Thyroid gland (tissue), 4 donors: ENCODE measurements around the gene RGS19. TPM values are rescaled to one million over a fixed set of nuclear protein-coding genes. Genes with fewer than 3 reads are reported as not detected.
A peak's percentile ranks its signal among the peaks of the same experiment; 100 is the strongest.

Source experiments
- DNase-seq, 2 donors: peaks; one replicate each; pipeline ENCODE4 v3.0.0-alpha.2; 2019
- H3K27ac ChIP-seq, 3 donors: fragments of 200-600 bp; sonication (generic); 1 replicate in 2 of 3; 2 replicates in 1 of 3; pipeline ENCODE4 v1.5.1; 2016 to 2019; ENCODE audit warnings: mild to moderate bottlenecking in 1 of 3, moderate library complexity in 1 of 3
- H3K27me3 ChIP-seq: fragments of 200-600 bp; sonication (generic); one replicate; pipeline ENCODE4 v1.5.1; 2019
- H3K36me3 ChIP-seq, 2 donors: fragments of 200-600 bp; sonication (generic); one replicate each; pipeline ENCODE4 v1.5.1; 2016 to 2019
- H3K4me1 ChIP-seq, 2 donors: fragments of 200-600 bp; sonication (generic); one replicate each; pipeline ENCODE4 v1.5.1; 2017 to 2019
- H3K4me3 ChIP-seq, 3 donors: fragments of 200-600 bp; sonication (generic); replicated peaks in 1 of 3; 1 replicate in 2 of 3; 2 replicates in 1 of 3; pipeline ENCODE4 v1.5.1; 2016; ENCODE audit warnings: mild to moderate bottlenecking in 1 of 3
- H3K9me3 ChIP-seq: fragments of 200-600 bp; sonication (generic); one replicate; pipeline ENCODE4 v1.5.1; 2017
- POLR2A ChIP-seq, 2 donors: fragments of 450-650 bp; IDR thresholded peaks; one replicate each; pipeline ENCODE4 v1.6.1; 2017; ENCODE audit warnings: antibody characterized with exemption in 2 of 2, mild to moderate bottlenecking in 2 of 2, moderate library complexity in 1 of 2
- WGBS, 2 donors: methylation state at CpG; one replicate each; pipeline ENCODE4 v1.1.5; 2017; 5-methylcytosine and 5-hydroxymethylcytosine counted together
- intact Hi-C: fragments of 100-400 bp; cut with DNase I; formaldehyde crosslinking; loops from one replicate; pipeline ENCODE4 v1.15.1; 2023
- total RNA-seq, 4 donors: library from RNA; depleted of rRNA; stranded (reverse); fragments of >200 nt; gene quantifications; one replicate each; pipeline ENCODE4 v1.2.3, GENCODE V29; 2016
- TF ChIP-seq, protein P1 (sequence below), 6 experiments: fragments of 200-600 bp in 3 of 6; fragments of 450-650 bp in 3 of 6; sonication (generic) in 3 of 6; IDR thresholded peaks; one replicate each; pipeline ENCODE4 v1.5.1; 2016 to 2019; ENCODE audit warnings: antibody characterized with exemption in 6 of 6, mild to moderate bottlenecking in 2 of 6, inconsistent platforms in 1 of 6, moderate library complexity in 1 of 6

RGS19 gene
- total RNA-seq, 4 donors from 2014 or later = 10.5 to 17.2 (median 13.4) TPM

DNA sequence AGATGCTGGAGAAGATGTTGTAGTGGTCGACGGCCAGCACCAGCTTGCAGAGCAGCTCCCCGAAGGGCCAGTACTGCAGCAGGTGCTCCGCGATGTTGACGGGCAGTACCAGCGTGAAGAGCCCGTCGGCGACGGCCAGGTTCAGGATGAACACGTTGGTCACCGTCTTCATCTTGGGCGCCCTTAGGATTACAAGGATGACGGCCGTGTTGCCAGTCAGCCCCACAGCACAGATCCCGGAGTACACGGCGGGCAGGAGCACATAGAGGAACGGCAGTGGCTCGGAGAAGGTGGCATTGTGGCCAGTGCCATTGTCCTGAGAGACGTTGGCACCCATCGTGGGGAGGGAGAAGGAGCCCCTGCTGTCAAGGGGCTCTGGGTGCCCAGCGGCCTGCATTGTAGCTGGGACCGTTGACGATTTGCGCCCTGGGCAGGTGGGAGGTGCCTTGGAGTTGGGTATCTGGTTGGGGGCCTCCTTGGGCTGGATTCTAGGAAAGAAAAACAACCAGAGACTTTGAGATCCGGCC is 27.2 kb upstream of the RGS19 start:
- DNase-seq = no peak
- H3K27ac ChIP-seq = no peak overlapping the region
- no peaks in the 10 kb centered on the region for H3K27me3 ChIP-seq
- H3K4me1 ChIP-seq = peaks cover 11% of the 10 kb centered on the region in 2 donors
- H3K36me3 ChIP-seq = no peaks in the 10 kb centered on the region
- intact Hi-C loops = no loop called here
- H3K9me3 ChIP-seq = no peaks in the 10 kb centered on the region
- no peak overlapping the region for H3K4me3 ChIP-seq
- 86 to 93% methylated on average over 18 to 23 of the region's 28 CpGs for WGBS, 2 donors
- no peak for TF ChIP-seq POLR2A (IDR thresholded peaks at IDR 0.05)
- TF ChIP-seq, protein P1, sequence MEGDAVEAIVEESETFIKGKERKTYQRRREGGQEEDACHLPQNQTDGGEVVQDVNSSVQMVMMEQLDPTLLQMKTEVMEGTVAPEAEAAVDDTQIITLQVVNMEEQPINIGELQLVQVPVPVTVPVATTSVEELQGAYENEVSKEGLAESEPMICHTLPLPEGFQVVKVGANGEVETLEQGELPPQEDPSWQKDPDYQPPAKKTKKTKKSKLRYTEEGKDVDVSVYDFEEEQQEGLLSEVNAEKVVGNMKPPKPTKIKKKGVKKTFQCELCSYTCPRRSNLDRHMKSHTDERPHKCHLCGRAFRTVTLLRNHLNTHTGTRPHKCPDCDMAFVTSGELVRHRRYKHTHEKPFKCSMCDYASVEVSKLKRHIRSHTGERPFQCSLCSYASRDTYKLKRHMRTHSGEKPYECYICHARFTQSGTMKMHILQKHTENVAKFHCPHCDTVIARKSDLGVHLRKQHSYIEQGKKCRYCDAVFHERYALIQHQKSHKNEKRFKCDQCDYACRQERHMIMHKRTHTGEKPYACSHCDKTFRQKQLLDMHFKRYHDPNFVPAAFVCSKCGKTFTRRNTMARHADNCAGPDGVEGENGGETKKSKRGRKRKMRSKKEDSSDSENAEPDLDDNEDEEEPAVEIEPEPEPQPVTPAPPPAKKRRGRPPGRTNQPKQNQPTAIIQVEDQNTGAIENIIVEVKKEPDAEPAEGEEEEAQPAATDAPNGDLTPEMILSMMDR (IDR thresholded peaks at IDR 0.05) = no peak

DNA sequence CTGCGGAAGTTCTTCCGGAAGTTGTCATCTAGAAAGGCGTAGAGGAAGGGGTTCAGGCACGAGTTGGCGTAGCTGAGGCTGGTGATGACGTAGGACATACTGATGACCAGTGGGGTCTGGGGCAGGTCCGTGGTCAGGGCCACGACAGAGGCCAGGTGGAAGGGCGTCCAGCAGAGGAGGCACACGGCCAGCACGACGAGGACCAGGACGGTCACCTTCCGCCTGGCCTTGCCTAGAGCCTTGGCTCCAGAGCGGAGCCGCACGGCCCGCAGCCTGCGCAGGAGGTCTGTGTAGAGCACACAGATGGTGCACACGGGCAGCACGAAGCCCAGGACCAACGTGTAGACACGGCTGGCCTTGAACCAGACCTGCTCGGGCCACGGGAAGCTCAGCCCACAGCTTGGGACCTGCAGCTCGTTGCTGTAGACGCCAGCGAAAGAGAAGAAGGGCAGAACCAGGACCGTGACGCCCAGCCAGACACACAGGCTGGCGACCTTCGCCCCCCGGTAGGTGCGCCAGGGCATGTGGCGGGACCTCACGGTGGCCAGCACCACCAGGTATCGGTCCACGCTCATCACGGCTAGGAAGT is 26.6 kb upstream of the RGS19 start:
- Histone ChIP-seq H3K9me3 (no peaks in the 10 kb centered on the region), H3K4me1 (peaks cover 11% of the 10 kb centered on the region in 2 donors), H3K27ac (no peak overlapping the region), H3K4me3 (no peak overlapping the region), H3K27me3 (no peaks in the 10 kb centered on the region), H3K36me3 (no peaks in the 10 kb centered on the region)
- TF ChIP-seq, protein P1 (IDR thresholded peaks at IDR 0.05) = no peak
- no peak for TF ChIP-seq POLR2A (IDR thresholded peaks at IDR 0.05)
- intact Hi-C loops = no loop called here
- WGBS, 2 donors = 90 to 94% methylated on average over 19 to 29 of the region's 39 CpGs
- DNase-seq = no peak

DNA sequence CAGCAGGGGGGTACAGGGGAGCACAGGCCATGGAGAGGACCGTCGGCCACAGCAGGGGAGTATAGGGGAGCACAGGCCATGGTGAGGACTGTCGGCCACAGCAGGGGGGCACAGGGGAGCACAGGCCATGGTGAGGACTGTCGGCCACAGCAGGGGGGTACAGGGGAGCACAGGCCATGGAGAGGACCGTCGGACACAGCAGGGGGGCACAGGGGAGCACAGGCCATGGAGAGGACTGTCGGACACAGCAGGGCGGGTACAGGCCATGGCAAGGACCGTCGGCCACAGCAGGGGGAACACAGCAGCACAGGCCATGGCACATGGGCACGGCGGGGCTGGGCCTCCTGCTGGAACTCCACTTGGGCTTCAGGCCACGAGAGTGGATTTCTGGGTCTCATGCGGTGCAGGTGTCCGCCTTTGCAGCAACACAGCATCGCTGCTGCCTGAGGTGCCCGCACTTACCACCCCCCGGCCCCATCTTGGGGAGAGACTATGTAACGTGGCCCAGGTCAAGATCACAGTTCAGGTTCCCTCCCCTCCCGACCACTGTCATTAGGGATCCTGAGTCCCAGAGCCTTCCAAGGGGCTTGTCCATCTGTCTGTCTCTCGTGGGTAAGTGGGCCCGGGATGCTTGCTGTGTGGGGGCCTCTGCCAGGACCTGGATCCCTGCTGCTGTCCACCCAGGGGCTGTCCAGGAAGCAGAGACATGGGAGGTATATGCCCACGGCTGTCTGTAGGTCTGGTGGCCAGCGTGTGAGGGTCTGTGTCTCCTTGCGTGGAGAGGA is 25.5 kb upstream of the RGS19 start:
- DNase-seq = no peak
- Histone ChIP-seq H3K4me3 (no peak overlapping the region), H3K27me3 (no peaks in the 10 kb centered on the region), H3K4me1 (peaks cover 11% of the 10 kb centered on the region in 2 donors), H3K36me3 (no peaks in the 10 kb centered on the region), H3K9me3 (no peaks in the 10 kb centered on the region), H3K27ac (no peak overlapping the region)
- intact Hi-C loops = no loop called here
- WGBS, 2 donors = 83 to 94% methylated on average over 4 to 14 of the region's 25 CpGs
- TF ChIP-seq, protein P1 (IDR thresholded peaks at IDR 0.05) = no peak
- no peak for TF ChIP-seq POLR2A (IDR thresholded peaks at IDR 0.05)

DNA sequence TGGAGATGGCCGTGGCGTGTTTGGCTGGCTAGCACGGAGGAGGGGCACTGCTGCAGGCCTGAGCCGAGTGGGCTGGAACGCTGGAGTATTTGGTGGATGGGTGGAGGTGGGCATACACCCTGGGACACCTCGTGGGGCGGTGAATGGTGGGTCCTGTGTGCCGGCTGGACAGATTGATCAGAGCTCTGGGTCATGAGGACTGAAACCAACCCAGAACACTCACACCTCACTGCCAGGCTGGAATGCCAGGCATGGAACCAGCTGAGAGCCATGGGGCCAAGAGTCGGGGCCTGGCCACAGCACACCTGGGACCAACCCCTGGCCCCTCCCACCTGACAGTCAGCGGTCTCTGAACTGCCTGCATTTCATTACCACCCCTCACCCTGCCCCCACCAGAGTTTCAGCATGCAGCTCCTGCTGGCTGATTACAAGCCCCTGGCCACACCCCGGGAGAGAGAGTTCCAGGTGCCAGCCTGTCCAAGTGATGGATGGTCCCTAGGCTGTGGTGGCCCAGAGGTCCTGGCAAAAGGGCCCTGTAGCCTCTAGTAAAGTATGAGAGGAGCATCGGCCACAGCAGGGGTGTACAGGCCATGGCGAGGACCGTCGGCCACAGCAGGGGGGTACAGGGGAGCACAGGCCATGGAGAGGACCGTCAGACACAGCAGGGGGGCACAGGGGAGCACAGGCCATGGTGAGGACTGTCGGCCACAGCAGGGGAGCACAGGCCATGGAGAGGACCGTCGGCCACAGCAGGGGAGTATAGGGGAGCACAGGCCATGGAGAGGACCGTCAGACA is 24.8 kb upstream of the RGS19 start:
- intact Hi-C loops = no loop called here
- 71% methylated on average over 20 of the region's 20 CpGs for WGBS, 2 donors
- H3K4me3 ChIP-seq = no peak overlapping the region
- no peaks in the 10 kb centered on the region for H3K9me3 ChIP-seq
- no peaks in the 10 kb centered on the region for H3K27me3 ChIP-seq
- no peaks in the 10 kb centered on the region for H3K36me3 ChIP-seq
- H3K4me1 ChIP-seq = peaks cover 11% of the 10 kb centered on the region in 2 donors
- H3K27ac ChIP-seq = no peak overlapping the region
- peak; percentile 61 to 64 for DNase-seq
- TF ChIP-seq, protein P1 (IDR thresholded peaks at IDR 0.05) = no peak
- no peak for TF ChIP-seq POLR2A (IDR thresholded peaks at IDR 0.05)
